ENCODE results near the gene DNAH6. TPM values are rescaled to one million over a fixed set of nuclear protein-coding genes. Genes with fewer than 3 reads are reported as not detected.
"Not testable (repeated sequence)": the region's sequence is repeated elsewhere in the genome, so short reads cannot be mapped to it uniquely, and the experiment has no call there.

DNAH6 gene
- total RNA-seq, 1 donor from 2014 or later, result 0.05 TPM

GRCh38 chr2:84717302-84717701 lies 201.0 kb downstream of the DNAH6 start:
- DNase-seq (ENCODE audit: missing footprints) (no peak), ATAC-seq (no peak)
- intact Hi-C loops (cut with DNase I), result no loop called here

- intact Hi-C loops (cut with DNase I), result no loop called here
- ATAC-seq, result no peak
- DNase-seq (ENCODE audit: missing footprints), result no peak
Observed at GRCh38 chr2:84719434-84719833, 203.1 kb downstream of the DNAH6 start.

- DNase-seq (ENCODE audit: missing footprints) (no peak), ATAC-seq (no peak)
- intact Hi-C loops (cut with DNase I), result no loop called here
Observed at GRCh38 chr2:84723831-84724230, 207.5 kb downstream of the DNAH6 start.

GRCh38 chr2:84725717-84726116 lies 209.4 kb downstream of the DNAH6 start:
- no peak for DNase-seq (ENCODE audit: missing footprints)
- ATAC-seq, result no peak
- intact Hi-C loops (cut with DNase I), result no loop called here

GRCh38 chr2:84727315-84727714 lies 211.0 kb downstream of the DNAH6 start:
- ATAC-seq, result no peak
- intact Hi-C loops (cut with DNase I), result no loop called here

GRCh38 chr2:84729224-84729623 lies 212.9 kb downstream of the DNAH6 start:
- DNase-seq (ENCODE audit: missing footprints) (no peak), ATAC-seq (no peak)
- intact Hi-C loops (cut with DNase I), result no loop called here

More at GRCh38 chr2:84727315-84727714, 211.0 kb downstream of the DNAH6 start:
- DNase-seq (ENCODE audit: missing footprints), result no peak

- intact Hi-C loops (cut with DNase I), result no loop called here
- DNase-seq (ENCODE audit: missing footprints) (no peak), ATAC-seq (no peak)
Observed at GRCh38 chr2:84731185-84731584, 214.9 kb downstream of the DNAH6 start.

- ATAC-seq, result no peak
- intact Hi-C loops (cut with DNase I), result no loop called here
- no peak for DNase-seq (ENCODE audit: missing footprints)
Observed at GRCh38 chr2:84732897-84733778, 216.8 kb downstream of the DNAH6 start.

- DNase-seq (ENCODE audit: missing footprints) (no peak), ATAC-seq (no peak)
- intact Hi-C loops (cut with DNase I), result no loop called here
Observed at GRCh38 chr2:84735389-84735788, 219.1 kb downstream of the DNAH6 start.

GRCh38 chr2:84741182-84741822 lies 225.0 kb downstream of the DNAH6 start:
- ATAC-seq, result no peak
- no peak for DNase-seq (ENCODE audit: missing footprints)
- intact Hi-C loops (cut with DNase I), result no loop called here

- intact Hi-C loops (cut with DNase I), result no loop called here
- ATAC-seq (no peak), DNase-seq (ENCODE audit: missing footprints) (no peak)
Observed at GRCh38 chr2:84748341-84748740, 232.0 kb downstream of the DNAH6 start.

- intact Hi-C loops (cut with DNase I), result no loop called here
- ATAC-seq (no peak), DNase-seq (ENCODE audit: missing footprints) (no peak)
Observed at GRCh38 chr2:84749442-84749841, 233.1 kb downstream of the DNAH6 start.

GRCh38 chr2:84755096-84755495 lies 238.8 kb downstream of the DNAH6 start:
- ATAC-seq (no peak), DNase-seq (ENCODE audit: missing footprints) (no peak)
- intact Hi-C loops (cut with DNase I), result no loop called here

- intact Hi-C loops (cut with DNase I), result no loop called here
- ATAC-seq (no peak), DNase-seq (ENCODE audit: missing footprints) (no peak)
Observed at GRCh38 chr2:84757648-84758047, 241.3 kb downstream of the DNAH6 start.

- ATAC-seq (no peak), DNase-seq (ENCODE audit: missing footprints) (no peak)
- intact Hi-C loops (cut with DNase I), result no loop called here
Observed at GRCh38 chr2:84766791-84767190, 250.5 kb downstream of the DNAH6 start.

- DNase-seq (ENCODE audit: missing footprints) (no peak), ATAC-seq (no peak)
- intact Hi-C loops (cut with DNase I), result no loop called here
Observed at GRCh38 chr2:84768840-84769239, 252.5 kb downstream of the DNAH6 start.

- no peak for DNase-seq (ENCODE audit: missing footprints)
- no peak for ATAC-seq
- intact Hi-C loops (cut with DNase I), result no loop called here
Observed at GRCh38 chr2:84770280-84770679, 254.0 kb downstream of the DNAH6 start.

GRCh38 chr2:84771251-84771650 lies 255.0 kb downstream of the DNAH6 start:
- ATAC-seq (no peak), DNase-seq (ENCODE audit: missing footprints) (no peak)
- intact Hi-C loops (cut with DNase I), result no loop called here

GRCh38 chr2:84773562-84773961 lies 257.3 kb downstream of the DNAH6 start:
- ATAC-seq; DNase-seq (ENCODE audit: missing footprints); intact Hi-C loops (cut with DNase I): not testable (repeated sequence)

- DNase-seq (ENCODE audit: missing footprints) (no peak), ATAC-seq (no peak)
- intact Hi-C loops (cut with DNase I), result no loop called here
Observed at GRCh38 chr2:84776011-84776410, 259.7 kb downstream of the DNAH6 start.

Data from Right ventricle myocardium inferior (tissue), 1 donor.